Endometrium (tissue), 2 donors: ENCODE data around the gene KCNAB2.
"Not testable (repeated sequence)": the region's sequence is repeated elsewhere in the genome, so short reads cannot be mapped to it uniquely, and the experiment has no call there.

Experiments
- FAIRE-seq: peaks from 2 replicates; lab custom pipeline; 2012; peaks lifted over from hg19 to GRCh38; lab: Jason Lieb, UNC
- donor health status: control.
- donor health status: control.

The KCNAB2 gene

DNA sequence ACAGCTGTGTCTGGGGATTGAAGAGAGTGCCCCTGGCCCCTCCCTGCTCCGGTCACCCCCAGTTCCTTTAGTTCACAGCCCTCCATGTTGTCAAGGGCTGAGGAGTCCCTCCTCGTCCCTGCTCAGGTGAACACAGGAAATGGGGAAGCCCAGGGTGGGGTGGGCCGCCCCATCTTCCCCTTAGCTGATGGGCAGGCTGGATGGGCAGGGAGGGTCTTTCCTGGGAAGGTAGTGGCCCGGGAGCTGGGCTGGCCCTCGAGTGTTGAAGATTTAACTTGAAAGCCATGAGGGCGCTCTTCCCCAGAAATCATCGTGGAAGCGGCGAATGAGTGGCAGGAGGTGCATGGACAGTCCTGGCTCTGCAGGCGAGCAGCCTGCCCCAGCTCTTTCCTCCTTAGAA, 35.1 kb upstream of the KCNAB2 start:
- FAIRE-seq, result no peak

DNA sequence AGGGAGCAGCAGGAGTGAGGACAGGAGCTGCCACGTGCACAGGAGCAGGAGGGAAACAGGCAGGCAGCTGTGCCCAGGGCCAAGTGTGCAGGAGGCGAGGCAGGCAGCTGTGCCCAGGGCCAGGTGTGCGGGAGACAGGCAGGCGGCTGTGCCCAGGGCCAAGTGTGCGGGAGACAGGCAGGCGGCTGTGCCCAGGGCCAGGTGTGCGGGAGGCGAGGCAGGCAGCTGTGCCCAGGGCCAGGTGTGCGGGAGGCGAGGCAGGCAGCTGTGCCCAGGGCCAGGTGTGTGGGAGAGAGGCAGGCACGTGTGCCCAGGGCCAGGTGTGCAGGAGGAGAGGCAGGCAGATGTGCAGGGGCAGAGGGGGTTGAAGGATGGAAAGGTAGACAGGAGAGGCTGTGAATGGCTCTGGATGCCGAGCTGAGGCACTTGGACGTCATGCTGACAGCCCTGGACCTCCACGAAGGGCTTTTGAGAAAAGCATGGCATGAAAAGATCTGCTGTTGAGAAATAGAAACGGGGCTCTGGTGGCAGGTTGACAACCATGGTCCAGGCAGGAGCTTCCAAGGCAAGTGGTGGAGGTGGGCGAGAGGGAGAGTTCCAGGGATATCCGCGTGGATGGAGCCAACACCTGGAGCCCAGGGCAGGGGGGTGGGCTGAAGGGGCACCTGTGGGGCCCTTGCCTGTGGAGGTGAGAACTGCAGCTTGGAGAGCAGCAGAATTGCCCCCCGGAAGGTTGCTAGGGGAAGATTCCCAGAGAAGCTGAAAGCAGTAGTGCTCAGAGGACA, 34.3 kb upstream of the KCNAB2 start:
- FAIRE-seq, result no peak

DNA sequence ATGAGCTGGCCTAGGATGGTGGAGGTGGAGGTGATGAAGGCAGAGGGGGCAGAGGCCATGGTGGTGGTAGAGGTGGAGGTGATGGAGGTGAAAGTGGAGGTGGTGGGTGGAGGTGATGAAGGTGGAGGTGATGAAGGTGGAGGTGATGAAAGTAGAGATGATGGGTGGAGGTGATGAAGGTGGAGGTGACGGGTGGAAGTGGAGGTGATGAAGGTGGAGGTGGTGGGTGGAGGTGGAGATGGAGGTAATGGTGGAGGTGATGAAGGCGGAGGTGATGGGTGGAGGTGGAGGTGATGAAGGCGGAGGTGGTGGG, 33.8 kb upstream of the KCNAB2 start:
- no peak for FAIRE-seq

DNA sequence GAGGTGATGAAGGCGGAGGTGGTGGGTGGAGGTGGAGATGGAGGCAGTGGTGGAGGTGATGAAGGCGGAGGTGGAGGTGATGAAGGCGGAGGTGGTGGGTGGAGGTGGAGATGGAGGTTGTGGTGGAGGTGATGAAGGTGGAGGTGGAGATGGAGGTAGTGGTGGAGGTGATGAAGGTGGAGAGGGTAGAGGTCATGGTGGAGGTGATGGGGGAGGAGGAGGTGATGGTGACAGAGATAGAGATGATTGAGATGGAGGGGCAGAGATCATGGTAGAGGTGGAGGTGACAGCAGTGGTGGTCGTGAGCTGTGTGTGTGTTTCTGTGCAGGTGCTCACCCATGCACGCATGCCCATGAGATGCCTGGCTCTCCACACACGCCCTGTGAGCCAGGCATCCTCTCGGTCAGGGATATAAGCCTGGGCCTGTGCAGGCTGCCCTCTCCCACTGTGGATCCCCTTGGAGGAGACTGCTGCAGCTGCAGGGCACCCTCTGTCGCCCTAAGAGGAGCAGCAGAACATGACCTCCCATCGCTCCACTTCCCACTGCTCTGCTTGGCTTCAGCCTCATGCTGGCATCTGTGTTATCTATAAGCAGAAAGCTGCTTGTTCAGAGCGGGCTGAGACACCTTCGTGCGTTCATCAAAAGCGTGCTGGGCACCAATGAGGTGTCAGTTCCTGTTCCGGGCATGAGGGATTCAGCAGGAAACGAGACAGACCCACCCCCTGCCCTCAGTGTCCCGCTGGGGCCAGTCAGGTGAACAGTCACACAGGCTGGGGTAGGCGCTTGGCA, 33.0 kb upstream of the KCNAB2 start:
- FAIRE-seq, result no peak

DNA sequence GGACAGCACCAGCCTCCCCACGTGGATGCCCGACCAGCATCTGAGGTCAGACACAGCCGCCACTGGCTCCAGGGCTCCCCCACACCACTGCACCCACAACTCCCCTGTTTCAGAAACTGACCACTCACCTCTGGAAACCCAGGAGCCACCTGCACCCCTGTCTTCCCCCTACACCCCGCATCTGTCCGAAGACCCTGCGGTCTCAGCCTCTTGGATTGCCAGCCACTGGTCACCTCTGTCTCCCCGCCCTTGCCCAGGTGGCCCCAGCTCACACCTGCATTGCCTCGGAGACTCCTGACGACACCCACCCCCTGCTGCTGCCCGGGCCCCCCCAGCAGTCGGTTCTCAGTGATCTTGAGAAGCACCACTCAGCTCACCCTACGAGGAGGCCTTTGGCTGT, 32.2 kb upstream of the KCNAB2 start:
- FAIRE-seq, result no peak

DNA sequence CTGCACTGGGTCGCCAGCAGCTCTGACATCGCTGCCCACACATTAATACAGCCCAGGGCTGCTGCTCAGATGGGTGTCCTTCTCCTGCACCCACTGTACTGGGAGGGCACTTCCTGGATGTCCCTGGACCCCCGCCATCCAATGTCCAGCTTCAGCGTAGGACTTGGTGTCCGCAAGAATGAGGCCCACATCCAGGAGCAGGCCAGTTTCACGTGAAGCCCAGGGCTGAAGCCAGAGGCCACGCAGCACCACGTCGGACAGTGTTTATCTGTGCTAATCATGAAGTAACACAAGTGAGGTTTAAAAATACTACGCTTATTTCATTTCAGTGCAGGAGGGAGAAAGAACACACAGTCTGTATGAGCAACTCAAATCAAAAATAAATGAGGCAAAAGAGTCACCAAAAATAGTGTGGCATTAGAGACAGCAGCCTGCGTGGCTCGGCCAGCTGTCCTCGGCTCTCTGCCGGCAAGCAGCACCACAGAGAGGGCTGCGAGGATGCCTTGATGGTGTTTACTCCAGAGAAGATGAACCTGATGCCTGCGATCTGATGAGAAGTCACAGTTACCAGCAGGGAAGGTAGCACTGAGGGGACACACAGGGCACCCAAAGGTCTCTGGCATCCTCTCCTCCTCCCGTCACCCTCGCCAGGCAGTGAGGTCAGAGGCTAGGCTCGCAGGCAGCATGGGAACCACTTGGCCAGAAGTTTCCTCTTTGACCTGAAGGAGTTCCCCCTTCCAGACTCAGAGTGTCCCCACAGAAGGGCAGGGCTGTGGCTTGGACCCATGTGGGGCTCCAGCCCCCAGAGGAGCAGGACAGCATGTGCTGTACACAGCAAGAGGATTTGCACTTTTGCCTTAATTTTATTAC, 31.3 kb upstream of the KCNAB2 start:
- FAIRE-seq, result no peak

DNA sequence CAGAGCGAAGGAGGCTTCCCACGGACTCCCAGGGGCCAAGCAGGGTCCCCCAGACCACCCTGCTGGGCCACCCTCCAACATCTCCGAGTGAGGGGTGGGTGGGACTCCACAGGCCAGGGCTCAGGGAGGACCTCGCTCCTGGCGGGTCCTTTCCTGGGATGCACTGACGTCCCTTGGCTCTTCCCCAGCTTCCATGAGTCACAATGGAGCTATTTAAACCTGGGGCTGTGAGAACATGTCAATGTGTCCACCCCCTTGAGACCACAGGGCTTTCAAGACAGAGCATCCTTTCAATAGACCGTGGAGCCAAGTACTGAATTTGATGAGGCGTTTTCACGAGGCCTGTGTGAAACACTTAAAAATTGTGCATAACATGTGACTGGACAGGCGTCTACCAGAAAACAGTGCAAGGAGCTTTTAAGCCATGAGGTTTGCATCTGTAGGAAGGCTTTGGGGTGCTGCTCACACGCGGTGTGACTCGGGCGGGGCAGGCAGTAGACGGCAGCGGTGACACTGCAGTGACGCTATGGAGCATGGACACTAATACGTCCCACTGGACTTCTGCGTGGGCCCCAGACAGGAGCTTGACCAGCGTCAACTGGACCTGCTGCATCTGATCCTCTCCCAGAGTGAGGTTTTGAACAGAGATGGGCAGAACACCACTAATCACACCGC, 29.4 kb upstream of the KCNAB2 start:
- FAIRE-seq, result no peak

DNA sequence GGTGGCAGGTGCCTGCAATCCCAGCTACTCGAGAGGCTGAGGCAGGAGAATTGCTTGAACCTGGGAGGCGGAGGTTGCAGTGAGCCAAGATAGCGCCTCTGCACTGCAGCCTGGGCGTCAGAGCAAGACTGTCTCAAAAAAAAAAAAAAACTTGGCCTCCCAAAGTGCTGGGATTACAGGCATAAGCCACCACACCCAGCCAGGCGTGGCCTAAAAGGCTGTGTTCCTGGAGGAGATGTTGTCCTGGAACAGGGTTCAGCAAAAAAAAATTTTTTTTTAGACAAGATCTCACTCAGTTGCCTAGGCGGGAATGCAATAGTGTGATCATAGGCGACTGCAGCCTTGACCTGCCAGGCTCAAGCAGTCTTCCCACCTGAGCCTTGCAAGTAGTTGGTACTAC, 28.0 kb upstream of the KCNAB2 start:
- not testable (repeated sequence) for FAIRE-seq

DNA sequence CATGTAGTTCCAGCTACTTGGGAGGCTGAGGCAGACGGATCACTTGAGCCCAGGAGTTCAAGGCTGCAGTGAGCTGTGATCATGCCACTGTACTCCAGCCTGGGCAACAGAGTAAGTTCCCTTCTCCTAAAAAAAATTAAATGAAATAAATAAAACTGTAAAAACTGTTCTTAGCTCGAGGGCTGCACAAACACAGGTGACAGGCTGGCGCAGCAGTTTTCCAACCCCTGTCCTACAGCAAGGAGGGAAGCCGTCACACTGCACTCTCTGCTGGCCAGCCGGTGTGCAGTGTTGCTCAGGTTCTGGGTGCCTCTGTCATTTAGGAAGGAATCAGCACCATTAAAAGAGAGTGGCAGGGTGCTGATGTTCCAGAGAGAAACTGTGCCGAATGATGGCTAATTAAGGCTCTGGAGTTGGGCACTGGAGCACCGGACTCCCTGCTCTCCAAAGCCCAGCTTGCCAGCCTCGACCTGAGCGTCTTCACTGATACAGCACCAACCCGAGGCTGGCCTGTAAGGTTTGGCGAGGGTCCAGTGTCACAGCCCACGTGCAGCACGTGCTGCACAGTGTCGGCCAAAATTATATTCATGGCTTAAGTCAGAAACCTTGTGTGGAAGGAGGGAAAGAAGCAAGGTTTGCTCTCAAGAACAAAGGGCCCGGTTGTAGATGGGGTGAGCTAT, 26.4 kb upstream of the KCNAB2 start:
- FAIRE-seq, result no peak

DNA sequence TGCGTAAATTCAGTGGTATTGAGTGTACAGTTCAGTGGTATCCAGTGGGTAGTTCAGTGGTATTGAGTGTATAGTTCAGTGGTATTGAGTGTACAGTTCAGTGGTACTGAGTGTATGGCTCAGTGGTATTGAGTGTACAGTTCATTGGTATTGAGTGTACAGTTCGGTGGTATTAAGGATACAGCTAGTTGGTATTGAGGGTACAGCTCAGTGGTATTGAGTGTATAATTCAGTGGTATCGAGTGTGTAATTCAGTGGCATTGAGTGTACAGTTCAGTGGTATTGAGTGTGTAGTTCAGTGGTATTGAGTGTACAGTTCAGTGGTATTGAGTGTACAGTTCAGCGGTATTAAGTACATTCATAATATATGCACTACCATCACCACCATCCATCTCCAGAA, 23.5 kb upstream of the KCNAB2 start:
- FAIRE-seq, result no peak

DNA sequence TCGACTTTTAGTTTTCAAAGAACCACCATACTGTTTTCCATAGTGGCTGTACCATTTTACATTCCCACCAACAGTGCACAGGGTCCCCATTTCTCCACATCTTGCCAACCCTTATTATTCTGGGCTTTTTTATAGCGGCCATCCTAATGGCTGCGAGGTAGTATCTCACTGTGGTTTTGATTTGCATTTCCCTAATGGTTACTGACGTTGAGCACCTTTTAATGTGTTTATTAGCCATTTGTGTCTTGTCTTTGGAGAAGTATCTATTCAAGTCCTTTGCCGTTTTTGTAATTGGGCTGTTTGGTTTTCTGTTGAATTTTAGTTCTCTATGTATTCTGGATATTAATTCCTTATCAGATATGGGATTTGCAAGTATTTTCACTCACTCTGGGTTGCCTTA, 22.3 kb upstream of the KCNAB2 start:
- no peak for FAIRE-seq

DNA sequence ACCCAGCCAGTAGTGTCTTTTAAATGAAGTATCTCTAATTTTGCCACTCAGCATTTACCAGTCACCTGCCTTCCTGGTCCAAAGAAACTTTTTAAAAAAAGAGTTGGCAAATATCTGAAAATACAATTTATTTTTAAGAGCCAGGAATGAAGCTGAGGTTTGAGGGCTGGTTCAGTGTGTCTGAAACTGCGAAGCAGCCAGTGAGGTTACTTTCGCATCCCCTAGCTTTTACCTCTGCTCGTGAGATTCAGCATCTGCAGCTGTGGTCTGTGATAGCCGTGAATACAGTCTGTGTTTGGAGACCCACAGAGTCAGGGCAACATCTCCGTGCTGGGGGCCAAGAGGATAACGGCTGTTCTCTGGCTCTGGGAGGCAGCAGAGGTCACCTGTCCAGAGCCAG, 21.3 kb upstream of the KCNAB2 start:
- FAIRE-seq, result no peak

DNA sequence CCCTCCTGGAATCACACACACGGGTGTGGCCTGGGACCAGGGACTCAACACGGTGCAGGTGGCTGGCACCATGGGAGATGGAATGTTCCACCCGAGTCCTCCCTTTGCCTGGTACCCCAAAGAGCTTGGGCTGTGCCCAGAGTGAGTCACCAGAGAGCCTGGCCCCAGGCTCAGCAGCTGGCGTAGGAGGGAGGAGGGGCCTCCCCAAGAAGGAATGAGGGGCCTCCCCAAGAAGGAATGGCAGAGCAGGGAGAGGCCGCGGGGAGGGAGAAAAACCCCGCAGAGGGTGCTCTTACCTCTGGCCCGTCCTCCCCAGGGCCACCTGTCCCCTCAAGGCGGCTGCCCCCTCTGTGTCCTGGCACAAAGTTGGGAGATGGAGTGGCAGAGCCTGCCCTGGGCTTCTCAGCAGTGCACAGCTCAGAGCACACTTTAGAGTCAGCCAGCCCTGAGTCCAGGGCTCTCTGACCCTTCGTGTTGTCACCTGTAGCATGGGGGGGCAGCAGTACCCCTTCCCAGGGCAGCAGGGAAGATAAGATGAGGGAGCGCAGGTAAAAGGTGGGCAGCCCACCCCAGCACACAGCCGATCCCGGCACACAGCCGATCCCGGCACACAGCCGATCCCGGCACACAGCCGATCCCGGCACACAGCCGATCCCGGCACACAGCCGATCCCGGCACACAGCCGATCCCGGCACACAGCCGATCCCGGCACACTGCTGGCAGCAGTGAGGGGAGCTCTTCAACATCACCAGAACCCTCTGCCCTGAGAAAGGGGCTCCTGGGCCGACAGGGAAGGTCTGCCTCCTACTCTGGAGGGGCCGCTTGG, 20.2 kb upstream of the KCNAB2 start:
- FAIRE-seq, result no peak

DNA sequence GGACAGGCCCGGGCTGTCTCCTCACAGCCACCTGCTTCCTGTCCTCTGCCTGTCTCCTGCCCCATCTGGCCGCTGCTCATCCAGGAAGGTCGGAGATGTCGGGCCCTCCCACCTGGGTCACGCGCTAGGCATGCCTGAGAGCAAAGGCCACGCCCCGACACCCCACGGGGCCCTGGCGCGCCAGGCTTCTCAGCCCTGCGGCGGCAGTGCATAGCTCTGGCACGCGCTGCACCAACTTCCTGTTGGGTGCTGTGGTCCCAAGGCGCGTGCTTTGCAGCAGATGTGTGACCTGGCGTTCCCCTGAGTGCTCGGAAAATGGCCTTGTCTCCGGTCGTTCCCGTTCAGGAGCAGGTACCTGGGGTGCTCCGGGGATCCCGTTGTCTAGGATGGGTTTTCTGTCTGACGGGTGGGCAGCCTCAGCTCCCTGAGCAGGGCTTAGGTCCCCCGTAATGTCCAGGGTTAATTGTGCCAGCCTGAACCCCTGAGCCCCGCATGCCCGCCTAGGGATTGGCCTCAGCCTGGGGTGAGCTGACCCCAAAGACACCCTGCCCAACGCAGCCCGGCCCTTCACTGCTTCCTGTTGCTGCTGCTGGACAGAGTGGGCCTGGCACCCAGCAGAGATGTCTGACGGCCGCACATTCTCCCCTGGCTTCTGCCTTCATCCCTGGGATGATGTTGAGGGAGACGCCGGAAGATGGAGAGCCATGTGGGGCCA, 19.4 kb upstream of the KCNAB2 start:
- FAIRE-seq, result no peak

DNA sequence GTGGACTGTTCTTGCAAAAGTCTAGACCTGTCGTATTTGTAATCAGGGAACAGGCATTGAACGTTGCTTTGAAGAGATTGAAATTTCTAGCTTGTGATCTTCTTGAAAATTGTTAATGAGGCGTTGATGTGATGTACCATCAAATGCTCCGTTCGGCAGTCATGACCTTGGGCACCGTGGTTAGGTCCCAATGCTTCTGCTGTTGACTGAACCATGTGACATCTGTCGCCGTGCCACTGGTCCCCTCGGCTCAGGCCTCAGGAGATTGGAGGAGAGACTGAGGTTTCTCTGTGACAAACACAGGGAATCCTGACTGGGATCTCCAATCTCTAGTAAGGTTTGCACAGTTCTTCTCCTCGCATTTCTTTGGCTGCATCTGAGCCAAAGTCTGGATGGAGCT, 18.1 kb upstream of the KCNAB2 start:
- FAIRE-seq, result no peak

DNA sequence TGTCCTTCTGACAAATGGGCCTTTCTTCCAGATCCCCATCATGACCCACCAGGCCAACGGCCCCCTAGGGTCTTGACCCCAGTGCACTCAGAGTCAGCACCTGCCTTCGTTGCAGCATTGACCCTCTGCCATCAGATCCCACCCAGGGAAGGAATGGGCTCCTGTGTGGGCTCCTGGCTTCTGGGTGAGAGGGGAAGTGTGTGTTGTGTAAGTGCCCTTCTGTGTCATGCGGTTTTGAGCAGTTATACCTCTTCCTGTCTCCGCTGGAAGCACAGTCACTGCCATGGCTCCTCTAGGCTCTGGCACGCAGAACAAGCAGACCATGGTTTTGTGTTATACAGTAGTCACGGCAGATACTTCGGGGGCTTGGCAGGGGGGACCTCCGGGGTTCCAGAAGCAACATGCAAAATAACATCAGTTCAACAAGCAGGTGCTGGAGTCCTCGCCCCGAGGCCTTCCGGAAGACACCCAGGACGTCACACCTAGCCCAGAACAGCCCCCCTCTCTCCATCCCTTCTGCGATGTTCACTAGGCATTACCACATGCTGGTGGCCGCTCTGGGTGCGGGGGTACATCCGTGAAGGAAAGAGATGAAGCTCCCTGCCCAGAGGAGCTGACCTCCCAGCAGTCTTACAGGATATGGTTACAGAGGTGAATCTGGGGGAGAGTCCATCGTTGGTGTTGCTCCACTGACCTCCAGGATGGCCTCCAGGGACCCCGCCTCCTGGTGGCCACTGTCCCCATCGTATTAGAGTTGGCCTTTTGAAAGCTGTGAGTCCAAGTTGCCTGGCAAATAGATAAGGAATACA, 17.4 kb upstream of the KCNAB2 start:
- FAIRE-seq, result no peak

DNA sequence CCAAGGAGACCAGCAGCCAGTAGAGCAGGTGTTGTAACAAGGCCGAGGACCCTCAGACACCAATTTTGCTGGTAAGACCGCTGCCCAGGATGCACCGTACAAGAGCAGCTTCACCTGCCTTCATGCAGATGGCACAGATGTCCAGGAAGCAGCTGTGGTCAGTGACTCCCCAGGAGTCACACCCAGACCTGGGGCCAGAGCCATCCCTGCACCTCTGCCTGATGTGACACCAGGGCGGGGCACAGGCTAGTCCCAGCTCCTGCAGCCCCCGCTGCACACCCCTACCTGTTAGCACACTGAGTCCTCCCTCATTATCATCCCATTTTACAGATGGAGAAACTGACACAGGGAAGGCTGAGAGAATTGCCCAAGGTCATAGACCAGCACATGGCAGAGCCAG, 16.3 kb upstream of the KCNAB2 start:
- no peak for FAIRE-seq

DNA sequence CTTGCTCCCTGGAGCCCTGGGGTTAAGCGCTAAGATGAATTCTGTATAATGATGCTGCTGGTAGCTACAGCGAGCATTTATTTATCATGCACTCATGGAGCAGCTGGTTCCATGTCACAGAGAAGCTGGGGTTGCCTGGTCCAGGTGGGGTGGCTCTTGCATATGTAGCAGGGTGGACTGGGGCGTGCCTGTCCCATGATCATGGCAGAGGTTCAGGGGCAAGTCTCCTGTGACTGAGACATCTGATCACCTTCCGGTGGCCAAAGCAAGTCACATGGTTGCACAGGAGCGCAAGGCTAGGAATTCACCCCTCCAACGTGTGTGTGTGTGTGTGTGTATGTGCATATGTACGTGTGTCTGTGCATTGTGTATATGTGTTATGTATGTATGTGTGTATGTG, 15.6 kb upstream of the KCNAB2 start:
- FAIRE-seq, result no peak

DNA sequence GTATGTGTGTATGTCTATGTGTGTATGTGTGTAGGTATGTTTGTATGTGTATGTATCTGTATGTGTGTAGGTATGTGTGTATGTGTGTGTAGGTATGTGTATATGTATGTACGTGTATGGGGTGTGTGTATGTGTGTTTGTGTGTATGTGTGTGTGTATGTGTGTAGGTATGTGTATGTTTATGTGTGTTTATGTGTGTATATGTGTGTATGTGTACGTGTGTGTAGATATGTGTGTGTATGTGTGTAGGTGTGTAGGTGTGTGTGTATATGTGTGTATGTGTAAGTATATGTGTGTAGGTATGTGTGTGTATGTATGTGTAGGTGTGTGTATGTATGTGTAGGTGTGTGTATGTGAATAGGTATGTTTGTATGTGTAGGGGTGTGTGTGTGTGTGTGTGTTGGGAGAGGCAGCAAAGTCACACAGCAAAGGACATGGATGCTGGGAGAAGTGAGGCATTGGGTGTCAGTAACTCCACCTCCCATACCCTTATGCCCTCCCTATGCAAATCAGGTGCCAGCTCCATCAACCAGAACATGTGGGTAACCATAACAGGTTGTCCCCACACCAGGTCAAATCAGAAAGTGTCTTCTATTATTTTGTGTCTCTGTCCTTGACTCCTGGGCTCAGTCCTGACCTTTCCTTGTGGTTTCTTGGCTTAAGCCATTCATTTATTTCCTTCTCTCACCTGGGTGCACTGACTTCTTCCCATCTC, 15.0 kb upstream of the KCNAB2 start:
- FAIRE-seq, result no peak
